RCC 7860 (cell line): ENCODE data around the gene PRICKLE2.
A peak's percentile ranks its signal among the peaks of the same experiment; 100 is the strongest.

ENCODE experiments used
- DNase-seq: peaks from one replicate; pipeline ENCODE4 v3.0.0-alpha.2; 2015; ENCODE audit warnings: low spot score
- FAIRE-seq: peaks from 2 replicates; lab custom pipeline; 2012; peaks lifted over from hg19 to GRCh38; lab: Jason Lieb, UNC

Gene PRICKLE2, protein sequence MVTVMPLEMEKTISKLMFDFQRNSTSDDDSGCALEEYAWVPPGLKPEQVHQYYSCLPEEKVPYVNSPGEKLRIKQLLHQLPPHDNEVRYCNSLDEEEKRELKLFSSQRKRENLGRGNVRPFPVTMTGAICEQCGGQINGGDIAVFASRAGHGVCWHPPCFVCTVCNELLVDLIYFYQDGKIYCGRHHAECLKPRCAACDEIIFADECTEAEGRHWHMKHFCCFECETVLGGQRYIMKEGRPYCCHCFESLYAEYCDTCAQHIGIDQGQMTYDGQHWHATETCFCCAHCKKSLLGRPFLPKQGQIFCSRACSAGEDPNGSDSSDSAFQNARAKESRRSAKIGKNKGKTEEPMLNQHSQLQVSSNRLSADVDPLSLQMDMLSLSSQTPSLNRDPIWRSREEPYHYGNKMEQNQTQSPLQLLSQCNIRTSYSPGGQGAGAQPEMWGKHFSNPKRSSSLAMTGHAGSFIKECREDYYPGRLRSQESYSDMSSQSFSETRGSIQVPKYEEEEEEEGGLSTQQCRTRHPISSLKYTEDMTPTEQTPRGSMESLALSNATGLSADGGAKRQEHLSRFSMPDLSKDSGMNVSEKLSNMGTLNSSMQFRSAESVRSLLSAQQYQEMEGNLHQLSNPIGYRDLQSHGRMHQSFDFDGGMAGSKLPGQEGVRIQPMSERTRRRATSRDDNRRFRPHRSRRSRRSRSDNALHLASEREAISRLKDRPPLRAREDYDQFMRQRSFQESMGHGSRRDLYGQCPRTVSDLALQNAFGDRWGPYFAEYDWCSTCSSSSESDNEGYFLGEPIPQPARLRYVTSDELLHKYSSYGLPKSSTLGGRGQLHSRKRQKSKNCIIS

DNA sequence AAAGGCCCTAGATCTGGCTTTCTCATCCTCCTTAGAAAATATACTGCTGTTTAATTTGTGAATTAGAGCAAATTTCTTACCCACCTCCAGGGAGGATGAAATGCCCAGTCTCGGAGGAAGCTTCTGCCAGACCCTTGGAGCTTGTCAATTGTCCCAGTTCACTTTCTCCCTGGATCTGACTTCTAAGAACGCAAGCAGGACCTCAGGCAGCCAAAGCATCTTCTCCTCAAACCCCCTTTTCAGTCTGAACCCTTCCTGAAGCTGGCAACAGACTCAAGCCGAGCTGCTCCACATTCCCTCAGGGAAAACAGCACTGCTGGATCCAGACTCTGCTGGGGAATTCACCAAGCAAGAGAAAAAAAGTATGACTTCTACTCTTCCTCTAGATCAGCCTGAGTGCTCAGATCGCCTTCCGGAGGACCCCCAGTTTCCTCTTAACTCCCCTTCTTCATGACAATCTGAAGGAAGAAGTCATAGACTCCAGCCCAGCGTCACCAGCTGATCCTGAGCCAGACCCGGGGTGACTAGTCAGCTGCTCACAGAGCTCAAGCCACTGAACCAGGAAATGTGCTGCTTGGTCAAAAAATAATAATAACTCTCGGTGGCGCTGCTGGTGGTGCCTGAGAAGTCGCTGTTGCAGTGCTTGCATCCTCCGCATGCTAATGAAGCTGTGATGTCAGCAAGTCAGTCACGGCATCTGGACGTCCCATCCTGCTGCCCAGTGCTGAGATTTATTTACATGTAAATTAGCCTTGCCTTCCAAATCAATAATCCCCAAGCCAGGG, at the start of gene PRICKLE2:
Gene PRICKLE2, minus strand, starts transcription at position 641 of the 785 bp plus-strand sequence. CDS start 26,539 bp downstream, outside the sequence.
- DNase-seq: peak; percentile 86

GRCh38 chr3:64272842-64273241, 47.6 kb upstream of the PRICKLE2 start:
- no peak for FAIRE-seq
- no peak for DNase-seq

More for the DNA sequence above, at the start of gene PRICKLE2:
- FAIRE-seq: peak; percentile 81

DNA sequence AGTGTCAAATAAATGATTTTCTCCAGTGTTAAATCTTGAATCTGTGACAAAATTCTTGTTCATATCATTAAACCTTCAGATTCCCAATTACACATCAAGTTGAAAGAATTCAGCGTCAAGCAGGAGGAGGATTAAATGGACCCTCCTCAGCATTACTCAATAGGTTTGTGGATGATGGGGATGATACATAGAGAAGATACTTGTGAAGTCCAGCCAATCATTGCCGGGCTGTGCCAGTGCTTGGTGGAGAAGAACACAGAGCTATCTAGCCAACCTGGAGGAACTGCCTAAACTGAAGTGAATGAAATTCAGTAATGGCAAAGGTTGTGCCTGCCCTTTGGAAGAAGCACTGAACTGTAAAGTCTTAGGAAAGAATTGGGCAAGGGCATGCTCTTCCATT, 47.0 kb upstream of the PRICKLE2 start:
- DNase-seq: no peak
- no peak for FAIRE-seq

- DNase-seq (no peak), FAIRE-seq (peak; percentile 69)
Observed at GRCh38 chr3:64271631-64272030, 46.4 kb upstream of the PRICKLE2 start.

DNA sequence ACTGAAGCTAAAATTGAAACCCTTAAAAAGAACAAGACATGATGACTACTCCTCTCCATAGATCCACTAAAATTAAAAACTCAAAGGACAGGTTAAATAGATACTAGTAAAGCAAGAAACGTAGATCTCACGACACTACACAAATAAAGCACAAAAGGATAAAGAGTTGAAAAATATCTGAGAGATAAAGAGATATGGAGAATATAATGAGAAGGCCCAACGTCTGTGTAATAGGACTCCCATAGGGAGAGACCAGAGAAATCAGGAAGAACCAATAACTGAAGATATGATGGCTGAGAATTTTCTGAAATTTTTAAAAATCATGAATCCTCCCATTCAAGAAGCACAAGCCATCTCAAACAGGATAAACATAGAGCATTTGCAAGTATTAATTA, 45.6 kb upstream of the PRICKLE2 start:
- FAIRE-seq: no peak
- DNase-seq: no peak

- no peak for DNase-seq
- no peak for FAIRE-seq
Observed at GRCh38 chr3:64270142-64270865, 45.0 kb upstream of the PRICKLE2 start.

DNA sequence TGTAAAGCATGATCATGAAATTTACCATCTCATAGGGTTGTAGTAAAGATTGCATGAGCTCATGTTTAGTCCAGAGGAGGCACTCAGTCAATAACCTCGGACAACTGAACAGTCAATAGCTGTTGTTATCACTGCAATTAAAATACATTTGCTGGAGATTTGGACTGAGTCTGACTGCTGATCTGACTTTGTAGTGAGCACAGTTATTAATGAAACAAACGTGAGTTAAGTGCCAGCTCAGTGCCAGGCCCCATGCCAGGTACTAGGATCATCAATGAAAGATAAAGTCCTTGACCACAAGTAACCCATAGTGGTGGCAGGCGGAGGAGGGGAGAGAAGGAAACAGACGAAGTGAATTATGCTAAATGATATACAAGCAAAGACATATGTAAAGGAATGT, 43.7 kb upstream of the PRICKLE2 start:
- DNase-seq: no peak
- FAIRE-seq: no peak

- DNase-seq (peak; percentile 40), FAIRE-seq (no peak)
Observed at GRCh38 chr3:64267721-64268604, 42.7 kb upstream of the PRICKLE2 start.

GRCh38 chr3:64266983-64267382, 41.7 kb upstream of the PRICKLE2 start:
- DNase-seq: no peak
- FAIRE-seq: no peak

GRCh38 chr3:64266065-64266931, 41.0 kb upstream of the PRICKLE2 start:
- FAIRE-seq (peak; percentile 96), DNase-seq (peak; percentile 75)

DNA sequence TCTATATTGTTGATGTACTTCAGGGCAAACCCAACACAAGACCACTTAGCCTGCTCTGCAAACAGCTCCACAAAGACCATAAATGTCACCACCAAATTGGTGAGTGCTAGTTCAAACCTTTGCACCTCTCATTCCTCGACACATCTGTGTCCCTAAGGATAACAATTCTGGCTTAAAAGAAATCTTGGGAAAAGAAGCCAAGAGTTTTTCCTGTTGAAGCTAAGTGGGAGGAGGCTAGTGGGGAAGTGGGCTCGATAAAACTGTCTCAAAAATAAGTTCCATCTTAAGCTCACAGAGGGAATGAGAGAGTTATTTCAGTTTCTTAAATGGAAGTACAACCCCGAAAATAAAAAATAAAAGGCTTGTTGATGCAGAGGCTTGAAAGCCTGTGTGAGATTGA, 40.4 kb upstream of the PRICKLE2 start:
- FAIRE-seq (no peak), DNase-seq (no peak)

DNA sequence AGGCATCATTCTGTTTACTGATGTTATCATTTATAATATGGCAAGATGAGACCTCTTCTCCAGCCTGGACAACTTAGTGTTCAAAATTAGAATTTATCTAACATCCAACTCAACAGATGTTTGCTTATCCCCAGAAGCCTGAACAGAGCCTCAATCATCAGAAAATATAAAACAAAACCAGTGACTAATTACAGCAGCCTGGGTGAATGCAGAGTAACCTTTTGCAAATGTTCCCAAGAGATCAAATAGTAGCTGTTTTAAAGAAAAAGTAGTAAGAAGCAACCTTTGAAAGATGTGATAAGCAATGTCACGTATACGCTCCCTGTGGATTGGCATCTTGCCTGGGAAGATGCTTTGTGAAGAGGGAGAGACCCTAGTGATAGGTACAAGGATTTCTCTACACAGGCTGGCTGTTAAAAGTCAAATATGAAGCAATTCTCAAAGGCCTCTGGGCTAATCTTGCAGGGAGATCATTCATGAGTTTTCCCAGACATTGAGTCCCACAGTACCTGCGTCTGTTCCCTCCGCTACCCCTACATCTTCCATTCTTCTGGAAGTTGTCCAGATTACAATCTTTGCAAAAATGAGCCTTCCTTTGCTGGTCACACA, 39.3 kb upstream of the PRICKLE2 start:
- DNase-seq (no peak), FAIRE-seq (no peak)

GRCh38 chr3:64262574-64263114, 37.4 kb upstream of the PRICKLE2 start:
- FAIRE-seq: no peak

DNA sequence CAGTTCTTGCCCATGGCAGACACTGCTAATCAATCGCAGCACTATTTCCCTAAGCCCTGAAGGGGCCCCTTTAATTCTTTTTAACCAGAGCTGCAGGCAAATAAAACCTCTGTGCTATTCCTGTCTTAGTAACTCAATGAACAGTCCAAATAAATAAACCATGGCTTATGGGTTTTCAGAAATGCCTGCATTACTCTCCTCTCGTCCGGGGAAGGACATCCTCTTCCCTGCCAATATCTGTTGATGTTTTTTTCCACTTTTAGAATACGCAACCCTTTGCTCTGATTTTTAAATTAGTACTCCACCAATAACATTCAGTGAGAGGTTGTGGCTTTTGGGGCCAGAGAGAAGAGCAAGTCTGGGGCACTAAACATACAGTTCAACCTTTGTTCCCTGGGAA, 35.2 kb upstream of the PRICKLE2 start:
- no peak for FAIRE-seq

More at GRCh38 chr3:64262574-64263114, 37.4 kb upstream of the PRICKLE2 start:
- DNase-seq: no peak

GRCh38 chr3:64259636-64260035, 34.4 kb upstream of the PRICKLE2 start:
- FAIRE-seq (no peak), DNase-seq (no peak)

More for the DNA sequence above, 35.2 kb upstream of the PRICKLE2 start:
- no peak for DNase-seq

GRCh38 chr3:64257100-64257755, 32.0 kb upstream of the PRICKLE2 start:
- no peak for FAIRE-seq

DNA sequence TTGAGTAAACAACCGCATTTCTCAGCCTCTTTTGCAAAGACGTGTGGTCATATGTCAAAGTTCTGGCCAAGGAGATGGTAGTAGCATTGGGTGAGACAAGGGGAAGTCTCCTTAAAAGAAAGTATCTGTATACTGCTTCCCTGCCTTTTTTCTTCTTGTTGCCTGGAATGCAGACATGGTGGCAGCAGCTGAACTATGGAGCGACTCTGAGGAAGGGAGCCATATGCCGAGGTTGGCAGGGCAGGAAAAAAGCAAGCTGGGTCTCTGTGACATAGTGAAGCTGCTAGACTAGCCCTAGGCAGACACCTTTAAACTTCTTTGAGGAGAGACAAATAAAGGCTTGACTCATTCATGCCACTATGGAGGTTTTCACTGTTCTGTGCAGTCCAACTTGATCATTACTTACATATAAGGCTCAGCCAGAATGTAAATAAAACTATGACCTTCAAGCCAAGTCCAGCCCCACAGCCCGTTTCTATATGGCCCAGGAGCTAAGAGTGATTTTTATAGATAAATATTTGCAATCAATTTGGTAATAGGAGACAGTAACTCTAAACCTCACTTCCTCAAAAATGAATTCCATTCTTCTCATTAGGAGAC, 30.6 kb upstream of the PRICKLE2 start:
- DNase-seq (no peak), FAIRE-seq (no peak)

More at GRCh38 chr3:64257100-64257755, 32.0 kb upstream of the PRICKLE2 start:
- DNase-seq: no peak
